ENCODE results near the gene BMS1.

The BMS1 gene

GRCh38 chr10:42882597-42882996 lies 100.0 kb downstream of the BMS1 start:
- DNase-seq (ENCODE audit: low spot score in 2 of 2) = no peak
- Mint-ChIP-seq H3K27me3 (no peaks in the 10 kb centered on the region), H3K36me3 (ENCODE audit: insufficient read depth) (no peaks in the 10 kb centered on the region), H3K27ac (ENCODE audit: low read depth) (no peak overlapping the region), H3K4me3 (no peak overlapping the region), H3K4me1 (no peaks in the 10 kb centered on the region), H3K9me3 (peaks cover 12% of the 10 kb centered on the region)
- ATAC-seq (replicated peaks; ENCODE audit: extremely low read depth, poor library complexity, severe bottlenecking) = no peak
